ENCODE results near the gene PLXNA2.

DNA sequence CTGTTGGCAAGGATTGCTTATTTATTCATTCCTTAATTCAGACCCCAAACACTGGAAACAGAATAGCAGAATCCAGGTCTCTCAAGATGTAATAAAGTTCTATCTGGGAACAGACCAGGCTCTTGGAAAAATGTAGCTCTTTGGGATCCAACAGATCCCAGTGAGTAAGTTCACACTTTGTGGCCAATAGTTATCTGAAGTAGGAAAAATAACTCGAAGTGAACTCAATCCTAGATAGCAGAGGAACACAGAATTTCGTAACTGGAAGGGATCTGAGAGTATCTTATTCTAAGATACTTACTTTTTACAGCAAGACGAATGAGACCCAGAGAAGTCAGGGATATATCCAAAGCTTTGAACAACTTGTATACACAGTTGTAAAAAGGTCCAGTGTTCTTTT, 182.6 kb downstream of the PLXNA2 start:
- TF ChIP-seq CTCF (IDR thresholded peaks at IDR 0.05) (no peak), POLR2A (IDR thresholded peaks at IDR 0.05) (no peak), POLR2AphosphoS5 (IDR thresholded peaks at IDR 0.05; ENCODE audit: insufficient read depth in 1 of 2, low read depth in 1 of 2) (no peak)

All from vagina (tissue), 2 donors.